Liver (tissue), 9 donors: ENCODE results near the gene ANKRD13B. TPM values are rescaled to one million over a fixed set of nuclear protein-coding genes. Genes with fewer than 3 reads are reported as not detected.

Experiments
- DNase-seq: peaks from one replicate; pipeline ENCODE4 v3.0.0-alpha.2; 2017; ENCODE audit warnings: low spot score
- H3K27ac ChIP-seq, 2 donors: one replicate each; pipeline ENCODE4 v1.7.0; 2013; ENCODE audit warnings: inconsistent platforms in 2 of 2, low read length in 2 of 2, control low read depth in 1 of 2, low read depth in 1 of 2, mild to moderate bottlenecking in 1 of 2
- H3K27me3 ChIP-seq, 4 donors: one replicate each; pipeline versions ENCODE4 v1.6.1 to v1.7.0; 2013; ENCODE audit warnings: low read length in 3 of 4, inconsistent platforms in 1 of 4, mild to moderate bottlenecking in 1 of 4, moderate library complexity in 1 of 4; ENCODE audit not compliant: control insufficient read depth in 4 of 4, insufficient read depth in 4 of 4
- H3K36me3 ChIP-seq, 4 donors: one replicate each; pipeline versions ENCODE4 v1.6.1 to v1.7.0; 2013; ENCODE audit warnings: low read length in 3 of 4, mild to moderate bottlenecking in 3 of 4, low read depth in 1 of 4, moderate library complexity in 1 of 4; ENCODE audit not compliant: control insufficient read depth in 4 of 4, insufficient read depth in 3 of 4
- H3K4me1 ChIP-seq, 4 donors: one replicate each; pipeline versions ENCODE4 v1.6.1 to v1.7.0; 2013; ENCODE audit warnings: low read length in 3 of 4, mild to moderate bottlenecking in 3 of 4, moderate library complexity in 1 of 4; ENCODE audit not compliant: control insufficient read depth in 4 of 4, insufficient read depth in 4 of 4
- H3K4me3 ChIP-seq, 3 donors: one replicate each; pipeline versions ENCODE4 v1.6.1 to v1.7.0; 2013; ENCODE audit warnings: low read length in 3 of 3, control low read depth in 1 of 3, low read depth in 1 of 3, mild to moderate bottlenecking in 1 of 3
- H3K9ac ChIP-seq, 2 donors: one replicate each; pipeline ENCODE4 v1.7.0; 2013; ENCODE audit warnings: low read length in 2 of 2, mild to moderate bottlenecking in 2 of 2, moderate library complexity in 2 of 2, control low read depth in 1 of 2, low read depth in 1 of 2
- H3K9me3 ChIP-seq, 4 donors: one replicate each; pipeline versions ENCODE4 v1.6.1 to v1.7.0; 2013; ENCODE audit warnings: low read length in 3 of 4; ENCODE audit not compliant: control insufficient read depth in 4 of 4
- ATF3 ChIP-seq: IDR thresholded peaks from 2 replicates; pipeline ENCODE4 v1.6.1; 2016; ENCODE audit warnings: antibody characterized with exemption
- CTCF ChIP-seq: fragments of 150-350 bp; IDR thresholded peaks from 2 replicates; pipeline ENCODE4 v1.5.1; 2017; ENCODE audit warnings: improper control_type of control experiment, low read depth, low read length; ENCODE audit not compliant: missing input control
- EGR1 ChIP-seq, 2 donors: IDR thresholded peaks; 2 replicates each; pipeline ENCODE4 v1.6.1; 2016 to 2018; ENCODE audit warnings: antibody characterized with exemption in 2 of 2, low read depth in 2 of 2
- FOXA1 ChIP-seq: IDR thresholded peaks from 2 replicates; pipeline ENCODE4 v1.6.1; 2016; ENCODE audit warnings: antibody characterized with exemption
- FOXA2 ChIP-seq: IDR thresholded peaks from 2 replicates; pipeline ENCODE4 v1.6.1; 2016; ENCODE audit warnings: antibody characterized with exemption
- GABPA ChIP-seq, 2 donors: IDR thresholded peaks in 1 of 2; conservative IDR thresholded peaks in 1 of 2; 2 replicates each; pipeline ENCODE4 v1.6.1; 2016; ENCODE audit warnings: antibody characterized with exemption in 2 of 2, mild to moderate bottlenecking in 1 of 2, moderate library complexity in 1 of 2
- HNF4A ChIP-seq, 2 donors: conservative IDR thresholded peaks; 2 replicates each; pipeline ENCODE4 v1.6.1; 2016; ENCODE audit warnings: antibody characterized with exemption in 2 of 2, mild to moderate bottlenecking in 2 of 2
- HNF4G ChIP-seq: IDR thresholded peaks from 2 replicates; pipeline ENCODE4 v1.6.1; 2016; ENCODE audit warnings: antibody characterized with exemption
- NR2F2 ChIP-seq: IDR thresholded peaks from 2 replicates; pipeline ENCODE4 v1.6.1; 2016; ENCODE audit warnings: antibody characterized with exemption
- RAD21 ChIP-seq, 2 donors: IDR thresholded peaks; 2 replicates each; pipeline ENCODE4 v1.6.1; 2016; ENCODE audit warnings: antibody characterized with exemption in 2 of 2, mild to moderate bottlenecking in 2 of 2
- RXRA ChIP-seq, 2 donors: IDR thresholded peaks; 2 replicates each; pipeline ENCODE4 v1.6.1; 2017 to 2018; ENCODE audit warnings: antibody characterized with exemption in 2 of 2, mild to moderate bottlenecking in 1 of 2
- SP1 ChIP-seq: IDR thresholded peaks from 2 replicates; pipeline ENCODE4 v1.6.1; 2018; ENCODE audit warnings: antibody characterized with exemption, mild to moderate bottlenecking
- TAF1 ChIP-seq: conservative IDR thresholded peaks from 2 replicates; pipeline ENCODE4 v1.6.1; 2016; ENCODE audit warnings: antibody characterized with exemption, mild to moderate bottlenecking
- YY1 ChIP-seq: IDR thresholded peaks from 2 replicates; pipeline ENCODE4 v1.6.1; 2016; ENCODE audit warnings: antibody characterized with exemption, mild to moderate bottlenecking
- WGBS: extraction: QIAGEN DNeasy Blood & Tissue Kit; methylation state at CpG from one replicate; pipeline ENCODE4 v1.1.7; 2013; 5-methylcytosine and 5-hydroxymethylcytosine counted together
- polyA plus RNA-seq, 2 donors: library from polyadenylated mRNA; stranded (reverse) in 1 of 2; unstranded in 1 of 2; fragments of 200-250 nt in 1 of 2; fragments of >200 nt in 1 of 2; fragmentation: Nextera tagmentation in 1 of 2; extraction: Ambion mirVana in 1 of 2; gene quantifications; one replicate each; pipeline versions ENCODE4 v1.2.1 to v1.2.3, GENCODE V29; 2013 to 2015
- total RNA-seq, 2 donors: library from RNA; depleted of rRNA; stranded (reverse); fragments of >200 nt; gene quantifications; one replicate each; pipeline ENCODE4 v1.2.3, GENCODE V29; 2014
- TF ChIP-seq, protein P1 (sequence below): IDR thresholded peaks from 2 replicates; pipeline ENCODE4 v1.6.1; 2016; ENCODE audit warnings: antibody characterized with exemption
- TF ChIP-seq, protein P2 (sequence below): IDR thresholded peaks from 2 replicates; pipeline ENCODE4 v1.6.1; 2016; ENCODE audit warnings: antibody characterized with exemption
- TF ChIP-seq, protein P3 (sequence below): IDR thresholded peaks from 2 replicates; pipeline ENCODE4 v1.6.1; 2016; ENCODE audit warnings: antibody characterized with exemption, mild to moderate bottlenecking
- donor health status: healthy.
- donor health status: healthy.
- donor health status: healthy.
- donor health status: healthy.
- donor health status: healthy.

Gene ANKRD13B
- total and polyA plus RNA-seq, 4 donors, result 0.06 to 1.6 (median 0.51) TPM

DNA sequence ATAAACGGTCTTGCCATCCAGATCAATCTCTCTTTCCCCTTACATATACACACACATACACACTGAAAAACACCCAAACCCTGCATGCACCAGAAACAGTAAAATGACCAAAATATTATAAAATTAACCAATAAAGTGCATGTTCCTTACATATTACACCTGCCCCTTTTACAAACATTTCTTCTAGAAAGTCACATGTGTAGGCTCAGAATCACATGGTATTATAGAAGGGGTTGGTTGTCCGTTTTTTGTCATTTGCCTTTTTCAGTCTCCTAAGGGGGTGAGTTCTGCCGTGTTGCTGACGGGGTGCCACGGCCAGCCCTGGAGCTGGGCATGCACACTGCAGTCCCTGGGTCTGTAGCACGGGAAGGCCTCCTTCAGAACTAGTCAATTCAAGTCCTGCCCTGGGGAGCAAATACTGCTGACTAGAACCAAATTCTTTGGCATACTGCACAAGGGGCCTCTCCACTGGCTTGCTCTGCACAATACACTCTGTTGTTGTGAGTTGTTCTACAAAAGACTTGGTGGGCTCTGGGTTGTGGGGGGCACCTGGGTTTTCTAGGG is 37.8 kb downstream of the ANKRD13B start:
- Histone ChIP-seq H3K9ac (no peak overlapping the region), H3K4me3 (no peak overlapping the region), H3K4me1 (no peaks in the 10 kb centered on the region), H3K36me3 (peaks cover 8 to 16% (median 14%) of the 10 kb centered on the region in 4 donors), H3K27ac (no peak overlapping the region), H3K27me3 (no peaks in the 10 kb centered on the region), H3K9me3 (no peaks in the 10 kb centered on the region)
- no peak for DNase-seq
- WGBS, result 94% methylated on average over 6 of the region's 6 CpGs
- TF ChIP-seq FOXA1 (no peak), TAF1 (no peak), ATF3 (no peak), SP1 (no peak), YY1 (no peak), HNF4G (no peak), NR2F2 (no peak), CTCF (no peak)
- TF ChIP-seq, protein P1, sequence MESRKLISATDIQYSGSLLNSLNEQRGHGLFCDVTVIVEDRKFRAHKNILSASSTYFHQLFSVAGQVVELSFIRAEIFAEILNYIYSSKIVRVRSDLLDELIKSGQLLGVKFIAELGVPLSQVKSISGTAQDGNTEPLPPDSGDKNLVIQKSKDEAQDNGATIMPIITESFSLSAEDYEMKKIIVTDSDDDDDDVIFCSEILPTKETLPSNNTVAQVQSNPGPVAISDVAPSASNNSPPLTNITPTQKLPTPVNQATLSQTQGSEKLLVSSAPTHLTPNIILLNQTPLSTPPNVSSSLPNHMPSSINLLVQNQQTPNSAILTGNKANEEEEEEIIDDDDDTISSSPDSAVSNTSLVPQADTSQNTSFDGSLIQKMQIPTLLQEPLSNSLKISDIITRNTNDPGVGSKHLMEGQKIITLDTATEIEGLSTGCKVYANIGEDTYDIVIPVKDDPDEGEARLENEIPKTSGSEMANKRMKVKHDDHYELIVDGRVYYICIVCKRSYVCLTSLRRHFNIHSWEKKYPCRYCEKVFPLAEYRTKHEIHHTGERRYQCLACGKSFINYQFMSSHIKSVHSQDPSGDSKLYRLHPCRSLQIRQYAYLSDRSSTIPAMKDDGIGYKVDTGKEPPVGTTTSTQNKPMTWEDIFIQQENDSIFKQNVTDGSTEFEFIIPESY, result no peak

GRCh38 chr17:29633886-29634285 is 41.0 kb downstream of the ANKRD13B start:
- no peak overlapping the region for H3K27ac ChIP-seq
- H3K4me1 ChIP-seq, result no peaks in the 10 kb centered on the region
- TF ChIP-seq RAD21 (IDR thresholded peaks at IDR 0.05) (no peak), RXRA (IDR thresholded peaks at IDR 0.05) (no peak), CTCF (no peak), NR2F2 (no peak), GABPA (IDR thresholded peaks at IDR 0.05 in 1 of 2, conservative IDR thresholded peaks at IDR 0.05 in 1 of 2) (no peak), ATF3 (no peak), HNF4A (conservative IDR thresholded peaks at IDR 0.05) (no peak), FOXA2 (no peak), FOXA1 (no peak), HNF4G (no peak), EGR1 (IDR thresholded peaks at IDR 0.05; ENCODE audit: low read depth in 2 of 2) (no peak), YY1 (no peak)
- TF ChIP-seq, protein P2, sequence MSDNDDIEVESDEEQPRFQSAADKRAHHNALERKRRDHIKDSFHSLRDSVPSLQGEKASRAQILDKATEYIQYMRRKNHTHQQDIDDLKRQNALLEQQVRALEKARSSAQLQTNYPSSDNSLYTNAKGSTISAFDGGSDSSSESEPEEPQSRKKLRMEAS, result no peak
- TF ChIP-seq, protein P1, result no peak
- TF ChIP-seq, protein P3, sequence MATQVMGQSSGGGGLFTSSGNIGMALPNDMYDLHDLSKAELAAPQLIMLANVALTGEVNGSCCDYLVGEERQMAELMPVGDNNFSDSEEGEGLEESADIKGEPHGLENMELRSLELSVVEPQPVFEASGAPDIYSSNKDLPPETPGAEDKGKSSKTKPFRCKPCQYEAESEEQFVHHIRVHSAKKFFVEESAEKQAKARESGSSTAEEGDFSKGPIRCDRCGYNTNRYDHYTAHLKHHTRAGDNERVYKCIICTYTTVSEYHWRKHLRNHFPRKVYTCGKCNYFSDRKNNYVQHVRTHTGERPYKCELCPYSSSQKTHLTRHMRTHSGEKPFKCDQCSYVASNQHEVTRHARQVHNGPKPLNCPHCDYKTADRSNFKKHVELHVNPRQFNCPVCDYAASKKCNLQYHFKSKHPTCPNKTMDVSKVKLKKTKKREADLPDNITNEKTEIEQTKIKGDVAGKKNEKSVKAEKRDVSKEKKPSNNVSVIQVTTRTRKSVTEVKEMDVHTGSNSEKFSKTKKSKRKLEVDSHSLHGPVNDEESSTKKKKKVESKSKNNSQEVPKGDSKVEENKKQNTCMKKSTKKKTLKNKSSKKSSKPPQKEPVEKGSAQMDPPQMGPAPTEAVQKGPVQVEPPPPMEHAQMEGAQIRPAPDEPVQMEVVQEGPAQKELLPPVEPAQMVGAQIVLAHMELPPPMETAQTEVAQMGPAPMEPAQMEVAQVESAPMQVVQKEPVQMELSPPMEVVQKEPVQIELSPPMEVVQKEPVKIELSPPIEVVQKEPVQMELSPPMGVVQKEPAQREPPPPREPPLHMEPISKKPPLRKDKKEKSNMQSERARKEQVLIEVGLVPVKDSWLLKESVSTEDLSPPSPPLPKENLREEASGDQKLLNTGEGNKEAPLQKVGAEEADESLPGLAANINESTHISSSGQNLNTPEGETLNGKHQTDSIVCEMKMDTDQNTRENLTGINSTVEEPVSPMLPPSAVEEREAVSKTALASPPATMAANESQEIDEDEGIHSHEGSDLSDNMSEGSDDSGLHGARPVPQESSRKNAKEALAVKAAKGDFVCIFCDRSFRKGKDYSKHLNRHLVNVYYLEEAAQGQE, result no peak
- 96% methylated on average over 3 of the region's 3 CpGs for WGBS
- no peak for DNase-seq
- no peaks in the 10 kb centered on the region for H3K9me3 ChIP-seq
- peaks cover 10 to 23% (median 18%) of the 10 kb centered on the region in 4 donors for H3K36me3 ChIP-seq
- no peak overlapping the region for H3K4me3 ChIP-seq
- no peak overlapping the region for H3K9ac ChIP-seq
- H3K27me3 ChIP-seq, result no peaks in the 10 kb centered on the region
